HG02571 (cell line): Measurements from ENCODE around the gene DLG5.

Experiments used
- ATAC-seq: cut with Tn5 transposase; IDR thresholded peaks from one replicate; pipeline ENCODE4 v1.9.1; 2021; ENCODE audit warnings: mild to moderate bottlenecking, moderate library complexity; ENCODE audit not compliant: unreplicated experiment

The DLG5 gene

DNA sequence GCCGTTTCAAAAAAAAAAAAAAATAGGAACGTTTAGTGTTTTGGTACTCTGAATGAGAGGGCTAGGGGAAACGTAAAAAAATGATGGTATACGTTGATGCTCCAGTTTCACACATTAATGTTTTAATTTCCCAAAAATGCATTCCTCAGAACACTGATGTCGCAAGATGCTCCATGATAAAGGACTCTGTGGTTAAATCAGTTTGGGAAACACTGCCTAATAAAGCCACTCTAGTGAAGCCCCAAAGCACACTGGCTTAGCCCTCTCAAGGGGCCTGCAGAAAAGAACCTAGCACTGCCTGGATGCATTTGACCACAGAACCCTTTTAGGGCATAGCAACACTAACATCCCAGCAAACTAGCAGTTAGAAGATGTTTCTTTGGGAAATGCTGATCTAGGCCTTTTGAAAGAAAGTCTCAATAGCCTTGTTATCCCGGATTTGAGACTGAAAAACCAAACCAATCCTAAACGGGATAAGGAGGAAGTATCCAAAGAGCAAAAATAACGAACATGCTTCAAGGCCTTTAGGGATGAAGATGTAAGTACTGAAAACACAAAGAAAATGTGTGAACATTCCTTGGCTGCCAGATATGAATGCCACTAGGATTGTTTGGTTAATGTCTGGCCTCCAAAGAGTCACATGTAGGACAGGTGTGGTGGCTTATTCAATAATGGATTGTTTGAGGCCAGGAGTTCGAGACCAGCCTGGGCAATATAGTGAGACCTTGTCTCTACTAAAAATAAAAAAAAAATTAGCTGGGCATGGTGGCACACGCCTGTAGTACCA lies 11.0 kb downstream of the DLG5 start:
- no peak for ATAC-seq

DNA sequence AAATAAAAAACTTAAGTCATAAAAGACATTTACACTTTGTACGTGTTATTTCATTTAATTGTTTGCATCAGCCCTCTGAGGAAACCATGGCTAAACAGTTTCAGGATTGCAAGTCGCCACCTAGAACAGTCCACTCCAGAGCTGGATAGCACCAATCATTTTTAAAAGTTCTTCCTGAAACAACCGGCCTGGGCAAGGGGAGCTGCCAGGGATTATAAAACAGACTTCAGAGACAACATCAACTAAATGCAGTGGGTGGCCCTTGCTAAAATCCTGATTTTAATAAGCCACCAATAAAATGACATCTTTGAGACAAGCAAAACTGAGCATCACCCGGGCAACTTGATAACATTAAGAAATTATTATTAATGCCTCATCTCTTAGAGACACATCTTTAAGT lies 13.5 kb downstream of the DLG5 start:
- ATAC-seq = no peak

GRCh38 chr10:77912576-77912975 lies 14.0 kb downstream of the DLG5 start:
- no peak for ATAC-seq

- ATAC-seq = no peak
Measured at GRCh38 chr10:77911535-77912123, 14.9 kb downstream of the DLG5 start.

GRCh38 chr10:77910524-77911145 lies 15.9 kb downstream of the DLG5 start:
- ATAC-seq = no peak

GRCh38 chr10:77909749-77910375 lies 16.7 kb downstream of the DLG5 start:
- ATAC-seq = no peak

DNA sequence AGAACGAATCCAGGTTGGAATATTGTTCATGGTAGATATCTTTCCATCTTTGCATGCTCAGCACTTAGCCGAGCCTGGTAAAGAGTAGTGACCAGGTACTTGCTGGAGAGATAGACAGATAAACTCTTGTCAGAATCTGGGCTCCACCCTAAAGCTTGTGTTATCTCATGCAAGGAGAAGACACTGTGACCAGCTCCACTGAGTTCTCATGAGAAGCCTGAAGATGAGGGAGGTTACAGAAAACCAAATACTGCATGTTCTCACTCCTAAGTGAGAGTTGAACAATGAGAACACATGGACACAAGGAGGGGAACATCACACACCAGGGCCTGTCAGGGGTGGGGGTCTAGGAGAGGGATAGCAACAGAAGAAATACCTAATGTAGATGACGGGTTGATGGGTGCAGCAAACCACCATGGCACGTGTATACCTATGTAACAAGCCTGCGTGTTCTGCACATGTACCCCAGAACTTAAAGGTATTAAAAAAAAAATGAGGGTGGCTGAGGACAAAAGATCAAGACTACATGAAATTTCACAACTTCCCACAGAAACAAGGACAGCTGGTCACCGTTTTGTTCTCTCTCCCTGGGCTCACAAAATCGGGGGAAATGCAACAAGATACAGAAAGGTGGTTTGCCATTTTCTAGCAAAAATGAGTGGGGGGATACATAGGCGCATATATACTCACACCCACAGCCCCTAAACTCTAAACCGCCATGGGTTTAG lies 17.4 kb downstream of the DLG5 start:
- no peak for ATAC-seq

GRCh38 chr10:77907900-77908717 lies 18.4 kb downstream of the DLG5 start:
- ATAC-seq = no peak

GRCh38 chr10:77907462-77907861 lies 19.1 kb downstream of the DLG5 start:
- ATAC-seq = no peak

- ATAC-seq = no peak
Measured at GRCh38 chr10:77906951-77907421, 19.6 kb downstream of the DLG5 start.

DNA sequence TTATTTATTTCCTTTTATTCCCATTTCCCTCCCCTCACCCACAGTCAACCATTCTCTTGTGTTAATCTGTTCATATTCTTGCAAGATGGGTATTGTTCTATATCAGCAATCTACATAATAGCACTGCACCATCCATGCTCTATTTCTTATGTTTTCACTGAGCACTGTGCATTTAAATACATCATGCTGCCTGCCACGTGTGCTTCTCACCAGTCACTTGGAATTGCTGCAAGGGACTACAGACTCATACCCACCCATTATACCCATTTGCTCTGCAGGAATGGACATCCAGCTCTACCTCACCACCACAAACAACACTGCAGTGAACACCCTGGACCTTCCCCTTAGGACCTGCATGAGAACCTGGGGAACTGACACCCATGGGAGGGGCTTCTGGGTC lies 20.8 kb downstream of the DLG5 start:
- no peak for ATAC-seq

- no peak for ATAC-seq
Measured at GRCh38 chr10:77905086-77905748, 21.3 kb downstream of the DLG5 start.

- ATAC-seq = no peak
Measured at GRCh38 chr10:77904100-77904840, 22.3 kb downstream of the DLG5 start.

- no peak for ATAC-seq
Measured at GRCh38 chr10:77902159-77902558, 24.4 kb downstream of the DLG5 start.

- no peak for ATAC-seq
Measured at GRCh38 chr10:77901743-77902142, 24.8 kb downstream of the DLG5 start.

DNA sequence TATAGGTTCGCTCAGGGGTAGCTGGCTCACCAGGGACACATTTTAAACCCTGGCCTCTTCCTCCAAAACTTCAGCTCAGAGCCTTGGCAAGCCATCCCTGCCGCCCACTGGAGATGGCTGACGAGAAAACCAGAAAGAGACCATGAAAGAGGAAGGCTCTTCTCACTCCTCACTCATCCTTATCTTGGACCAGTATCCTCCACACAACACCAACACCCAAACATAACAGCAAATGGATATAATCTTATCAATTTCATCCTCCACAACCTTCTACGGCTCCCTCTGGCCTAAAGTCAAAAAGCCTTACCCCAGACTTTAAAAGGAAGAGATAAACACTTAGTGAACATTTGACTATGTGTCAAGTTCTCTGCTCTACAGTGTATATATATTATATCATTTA lies 26.9 kb downstream of the DLG5 start:
- ATAC-seq = no peak

GRCh38 chr10:77899080-77899477 lies 27.5 kb downstream of the DLG5 start:
- no peak for ATAC-seq

DNA sequence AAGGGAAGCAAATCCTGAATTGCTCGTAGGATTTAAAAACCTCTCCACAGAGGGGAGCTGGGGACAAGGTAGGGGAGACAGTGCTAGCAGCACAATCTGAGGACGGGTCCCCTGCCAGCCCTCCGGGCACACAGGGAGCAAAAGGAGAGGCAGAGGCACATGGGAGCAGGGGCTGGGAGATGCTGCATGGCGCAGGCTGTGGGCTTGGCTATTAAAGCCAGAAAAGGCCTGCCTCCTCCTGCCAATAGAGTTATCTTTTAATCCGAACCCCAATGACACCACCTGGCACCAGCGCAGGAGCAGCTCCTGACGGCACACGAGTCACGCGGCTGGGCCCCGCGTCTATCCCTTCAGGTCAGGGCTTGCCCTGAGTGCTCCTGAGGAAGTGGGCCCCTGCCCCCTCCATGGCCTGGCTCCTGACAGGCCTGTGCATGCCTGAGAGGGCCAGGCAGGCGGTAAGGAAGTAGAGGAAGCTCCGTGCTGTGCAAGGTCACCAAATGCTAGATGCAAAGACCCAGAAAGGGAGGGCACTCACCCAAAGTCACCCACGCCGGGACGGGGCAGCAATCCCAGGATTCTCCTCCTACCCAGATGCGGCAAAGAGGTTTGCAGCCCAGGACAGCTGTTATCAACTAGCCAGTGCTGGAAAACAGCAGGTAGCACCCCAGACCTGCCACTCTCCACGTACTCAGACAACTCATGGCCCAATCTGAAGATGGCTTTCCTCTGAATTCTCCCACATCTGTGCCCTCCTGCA lies 28.1 kb downstream of the DLG5 start:
- ATAC-seq = no peak
